ENCODE data around the gene NTSR1.

NTSR1 gene

DNA sequence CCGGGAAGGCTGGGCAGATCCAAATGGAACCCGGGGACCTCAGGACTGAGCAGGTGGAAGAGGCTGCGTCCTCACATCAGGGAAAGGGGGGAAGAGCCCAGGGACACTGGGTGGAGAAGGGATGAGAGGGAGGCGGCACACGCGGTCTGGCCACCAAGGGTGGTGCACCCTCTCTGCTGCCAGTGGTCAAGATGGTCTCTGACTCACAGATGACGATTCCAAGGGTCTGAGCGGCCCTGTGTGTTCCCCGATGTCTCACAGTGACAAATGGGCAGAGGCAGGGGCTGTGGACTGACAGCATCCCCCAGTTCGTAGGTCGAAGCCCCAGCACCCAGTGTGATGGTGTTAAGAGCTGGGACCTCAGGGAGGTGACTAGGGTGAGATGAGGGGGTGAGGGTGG is 34.3 kb upstream of the NTSR1 start:
- Histone ChIP-seq H3K4me3 (ENCODE audit: control insufficient read depth in 1 of 7, extremely low read depth in 1 of 7, insufficient read depth in 4 of 7, low read depth in 2 of 7, low read length in 6 of 7) (no peak overlapping the region), H3K27me3 (replicated peaks in 2 of 5; ENCODE audit: control insufficient read depth in 4 of 5, insufficient read depth in 5 of 5, low read length in 4 of 5) (no peaks in the 10 kb centered on the region), H3K9me3 (ENCODE audit: control extremely low read depth in 1 of 5, control insufficient read depth in 4 of 5, insufficient read depth in 2 of 5, low read depth in 1 of 5, low read length in 4 of 5) (no peaks in the 10 kb centered on the region), H3K4me1 (ENCODE audit: control extremely low read depth in 1 of 4, control insufficient read depth in 4 of 4, insufficient read depth in 4 of 4, low read length in 3 of 4) (peaks cover 0 to 32% (median 12%) of the 10 kb centered on the region in 4 experiments), H3K36me3 (ENCODE audit: control insufficient read depth in 4 of 4, insufficient read depth in 4 of 4, low read length in 3 of 4) (peaks cover 0 to 36% (median 12%) of the 10 kb centered on the region in 4 experiments), H3K27ac (ENCODE audit: insufficient read depth in 1 of 2, low read depth in 1 of 2, low read length in 2 of 2, poor library complexity in 1 of 2, severe bottlenecking in 2 of 2) (no peak overlapping the region)
- WGBS (ENCODE audit: insufficient coverage), result 97% methylated on average over 11 of the region's 11 CpGs
- POLR2A ChIA-PET, result no interaction called here
- DNase-seq, result no peak
- CTCF ChIA-PET, result interaction anchor here (0.7 to 1.2 kb wide), 2 partner anchors 12 to 14 kb away, joined by 3 to 4 read pairs; no protein-coding TSS in a partner anchor

DNA sequence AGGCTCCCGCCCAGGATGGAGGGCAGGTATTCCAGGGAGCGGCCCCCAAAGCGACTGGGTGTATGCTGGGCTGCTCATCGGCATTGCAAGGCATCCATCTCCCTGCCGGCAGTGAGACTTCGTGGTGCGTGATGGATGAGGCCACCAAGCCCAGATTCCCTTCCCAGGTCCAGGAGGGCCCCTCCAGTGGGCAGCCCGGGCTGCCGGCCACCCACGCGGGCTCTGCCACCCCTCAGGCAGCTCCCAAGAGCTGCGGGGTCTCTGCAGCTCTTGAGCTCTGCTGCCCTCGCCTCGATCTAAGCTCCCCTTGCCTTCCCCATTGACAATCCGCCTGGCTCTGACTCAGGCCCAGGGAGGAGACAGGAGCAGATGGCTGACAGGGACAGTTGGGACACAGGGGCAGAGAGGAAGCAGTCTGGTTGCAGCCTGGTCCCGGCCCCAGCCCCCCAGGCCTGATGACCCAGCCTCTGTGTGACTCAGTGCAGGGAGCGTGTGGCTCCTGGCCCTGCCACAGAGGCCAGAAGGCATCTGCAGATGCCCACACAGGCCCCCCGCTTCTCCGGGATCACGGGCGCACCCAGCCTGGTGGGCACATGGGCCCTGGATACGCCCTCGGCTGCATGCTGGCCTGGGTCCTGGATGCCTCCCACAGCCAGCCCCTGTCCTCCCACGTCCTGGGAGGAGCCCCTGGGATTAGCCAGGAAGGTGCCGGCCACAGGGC is 33.3 kb upstream of the NTSR1 start:
- Histone ChIP-seq H3K27me3 (replicated peaks in 2 of 5; ENCODE audit: control insufficient read depth in 4 of 5, insufficient read depth in 5 of 5, low read length in 4 of 5) (no peaks in the 10 kb centered on the region), H3K4me3 (ENCODE audit: control insufficient read depth in 1 of 7, extremely low read depth in 1 of 7, insufficient read depth in 4 of 7, low read depth in 2 of 7, low read length in 6 of 7) (no peak overlapping the region), H3K9me3 (ENCODE audit: control extremely low read depth in 1 of 5, control insufficient read depth in 4 of 5, insufficient read depth in 2 of 5, low read depth in 1 of 5, low read length in 4 of 5) (peaks cover 0 to 6% (median 5%) of the 10 kb centered on the region in 5 experiments), H3K27ac (ENCODE audit: insufficient read depth in 1 of 2, low read depth in 1 of 2, low read length in 2 of 2, poor library complexity in 1 of 2, severe bottlenecking in 2 of 2) (no peak overlapping the region), H3K36me3 (ENCODE audit: control insufficient read depth in 4 of 4, insufficient read depth in 4 of 4, low read length in 3 of 4) (peaks cover 0 to 26% (median 6%) of the 10 kb centered on the region in 4 experiments), H3K4me1 (ENCODE audit: control extremely low read depth in 1 of 4, control insufficient read depth in 4 of 4, insufficient read depth in 4 of 4, low read length in 3 of 4) (peaks cover 0 to 32% (median 12%) of the 10 kb centered on the region in 4 experiments)
- DNase-seq, result peak in 2 of 3 donors; percentile 37 to 39
- ChIA-PET CTCF (interaction anchor here (1.2 kb wide), 1 partner anchor 13 kb away, joined by 4 read pairs; no protein-coding TSS in a partner anchor), POLR2A (no interaction called here)
- WGBS (ENCODE audit: insufficient coverage), result 99% methylated on average over 17 of the region's 25 CpGs

DNA sequence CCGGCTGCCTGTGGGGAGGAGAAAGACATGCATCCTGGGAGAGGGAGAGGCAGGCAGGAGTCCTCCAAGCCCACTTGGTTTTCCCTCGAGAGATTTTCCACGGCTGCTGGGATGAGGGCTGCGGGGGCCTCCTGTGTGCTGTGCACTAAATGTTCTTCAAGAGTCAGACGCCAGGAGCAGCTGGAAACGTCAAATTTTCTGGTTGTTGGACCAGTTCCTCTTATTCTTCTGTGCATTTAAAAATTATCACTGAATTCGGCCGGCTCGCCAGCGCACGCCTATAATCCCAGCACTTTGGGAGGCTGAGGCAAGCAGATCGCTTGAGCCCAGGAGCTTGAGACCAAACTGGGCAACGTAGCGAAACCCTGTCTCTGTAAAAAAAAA is 32.8 kb upstream of the NTSR1 start:
- H3K36me3 ChIP-seq (ENCODE audit: control insufficient read depth in 4 of 4, insufficient read depth in 4 of 4, low read length in 3 of 4), result peaks cover 0 to 21% (median 4%) of the 10 kb centered on the region in 4 experiments
- H3K9me3 ChIP-seq (ENCODE audit: control extremely low read depth in 1 of 5, control insufficient read depth in 4 of 5, insufficient read depth in 2 of 5, low read depth in 1 of 5, low read length in 4 of 5), result peaks cover 0 to 7% (median 5%) of the 10 kb centered on the region in 5 experiments
- H3K27me3 ChIP-seq (replicated peaks in 2 of 5; ENCODE audit: control insufficient read depth in 4 of 5, insufficient read depth in 5 of 5, low read length in 4 of 5), result no peaks in the 10 kb centered on the region
- WGBS (ENCODE audit: insufficient coverage), result 89% methylated on average over 13 of the region's 14 CpGs
- H3K4me1 ChIP-seq (ENCODE audit: control extremely low read depth in 1 of 4, control insufficient read depth in 4 of 4, insufficient read depth in 4 of 4, low read length in 3 of 4), result peaks cover 0 to 32% (median 12%) of the 10 kb centered on the region in 4 experiments
- no peak for DNase-seq
- H3K27ac ChIP-seq (ENCODE audit: insufficient read depth in 1 of 2, low read depth in 1 of 2, low read length in 2 of 2, poor library complexity in 1 of 2, severe bottlenecking in 2 of 2), result no peak overlapping the region
- H3K4me3 ChIP-seq (ENCODE audit: control insufficient read depth in 1 of 7, extremely low read depth in 1 of 7, insufficient read depth in 4 of 7, low read depth in 2 of 7, low read length in 6 of 7), result no peak overlapping the region
- CTCF ChIA-PET, result no interaction called here
- POLR2A ChIA-PET, result no interaction called here

DNA sequence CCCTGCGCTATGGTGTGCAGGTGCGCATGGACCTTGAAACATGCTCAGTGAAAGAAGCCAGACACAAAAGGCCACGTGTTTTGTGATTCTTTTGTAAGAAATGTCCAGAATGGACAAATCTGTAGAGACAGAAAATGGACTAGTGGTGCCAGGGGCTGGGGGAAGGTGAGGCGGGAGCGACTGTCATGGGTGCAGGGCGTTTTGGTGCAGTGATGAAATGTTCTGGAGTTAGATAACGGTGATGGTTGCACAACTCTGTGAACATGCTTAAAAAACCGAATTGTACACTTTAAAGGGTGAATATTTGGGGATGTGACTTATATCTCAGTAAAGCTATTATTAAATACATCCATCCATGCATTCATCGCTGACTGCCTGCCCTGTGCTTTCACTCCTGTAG is 31.7 kb upstream of the NTSR1 start:
- Histone ChIP-seq H3K27ac (ENCODE audit: insufficient read depth in 1 of 2, low read depth in 1 of 2, low read length in 2 of 2, poor library complexity in 1 of 2, severe bottlenecking in 2 of 2) (no peak overlapping the region), H3K36me3 (ENCODE audit: control insufficient read depth in 4 of 4, insufficient read depth in 4 of 4, low read length in 3 of 4) (peaks cover 0 to 9% (median 2%) of the 10 kb centered on the region in 4 experiments), H3K9me3 (ENCODE audit: control extremely low read depth in 1 of 5, control insufficient read depth in 4 of 5, insufficient read depth in 2 of 5, low read depth in 1 of 5, low read length in 4 of 5) (peaks cover 0 to 7% (median 5%) of the 10 kb centered on the region in 5 experiments), H3K4me3 (ENCODE audit: control insufficient read depth in 1 of 7, extremely low read depth in 1 of 7, insufficient read depth in 4 of 7, low read depth in 2 of 7, low read length in 6 of 7) (no peak overlapping the region), H3K27me3 (replicated peaks in 2 of 5; ENCODE audit: control insufficient read depth in 4 of 5, insufficient read depth in 5 of 5, low read length in 4 of 5) (no peaks in the 10 kb centered on the region), H3K4me1 (ENCODE audit: control extremely low read depth in 1 of 4, control insufficient read depth in 4 of 4, insufficient read depth in 4 of 4, low read length in 3 of 4) (peaks cover 0 to 32% (median 12%) of the 10 kb centered on the region in 4 experiments)
- ChIA-PET POLR2A (no interaction called here), CTCF (interaction anchor here (1.3 to 2.2 kb wide), 2 partner anchors 7 to 12 kb away, joined by 4 to 6 read pairs; no protein-coding TSS in a partner anchor)
- 90% methylated on average over 4 of the region's 9 CpGs for WGBS (ENCODE audit: insufficient coverage)
- no peak for DNase-seq

DNA sequence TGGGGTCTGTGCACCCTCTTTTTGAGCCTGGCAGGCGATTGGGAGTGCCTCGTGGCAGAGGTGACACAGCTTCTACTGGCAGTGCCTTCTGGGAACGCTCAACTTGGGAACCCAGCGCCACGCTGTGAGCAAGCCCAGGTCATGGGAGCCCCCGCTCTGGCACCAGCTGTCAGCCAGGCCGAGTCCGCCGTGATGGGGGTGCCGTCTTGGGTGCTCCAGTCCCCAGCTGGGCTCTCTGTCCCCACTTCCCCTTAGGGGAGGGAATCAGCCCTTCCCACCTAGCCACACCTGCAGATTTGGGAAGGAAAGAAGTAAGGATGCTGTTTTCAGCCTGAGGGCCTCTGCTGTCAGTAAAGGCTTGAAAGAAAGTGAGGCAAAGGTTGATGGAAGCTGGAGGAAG is 31.0 kb upstream of the NTSR1 start:
- CTCF ChIA-PET, result interaction anchor here (1.3 to 2.2 kb wide), 2 partner anchors 8 to 13 kb away, joined by 4 to 6 read pairs; no protein-coding TSS in a partner anchor
- Histone ChIP-seq H3K4me1 (ENCODE audit: control extremely low read depth in 1 of 4, control insufficient read depth in 4 of 4, insufficient read depth in 4 of 4, low read length in 3 of 4) (peaks cover 0 to 32% (median 12%) of the 10 kb centered on the region in 4 experiments), H3K4me3 (ENCODE audit: control insufficient read depth in 1 of 7, extremely low read depth in 1 of 7, insufficient read depth in 4 of 7, low read depth in 2 of 7, low read length in 6 of 7) (no peak overlapping the region), H3K36me3 (ENCODE audit: control insufficient read depth in 4 of 4, insufficient read depth in 4 of 4, low read length in 3 of 4) (peaks cover 0 to 2% (median 0%) of the 10 kb centered on the region in 4 experiments), H3K27ac (ENCODE audit: insufficient read depth in 1 of 2, low read depth in 1 of 2, low read length in 2 of 2, poor library complexity in 1 of 2, severe bottlenecking in 2 of 2) (no peak overlapping the region), H3K27me3 (replicated peaks in 2 of 5; ENCODE audit: control insufficient read depth in 4 of 5, insufficient read depth in 5 of 5, low read length in 4 of 5) (no peaks in the 10 kb centered on the region), H3K9me3 (ENCODE audit: control extremely low read depth in 1 of 5, control insufficient read depth in 4 of 5, insufficient read depth in 2 of 5, low read depth in 1 of 5, low read length in 4 of 5) (peaks cover 0 to 7% (median 5%) of the 10 kb centered on the region in 5 experiments)
- DNase-seq, result no peak
- WGBS (ENCODE audit: insufficient coverage), result 74% methylated on average over 9 of the region's 10 CpGs
- POLR2A ChIA-PET, result no interaction called here

DNA sequence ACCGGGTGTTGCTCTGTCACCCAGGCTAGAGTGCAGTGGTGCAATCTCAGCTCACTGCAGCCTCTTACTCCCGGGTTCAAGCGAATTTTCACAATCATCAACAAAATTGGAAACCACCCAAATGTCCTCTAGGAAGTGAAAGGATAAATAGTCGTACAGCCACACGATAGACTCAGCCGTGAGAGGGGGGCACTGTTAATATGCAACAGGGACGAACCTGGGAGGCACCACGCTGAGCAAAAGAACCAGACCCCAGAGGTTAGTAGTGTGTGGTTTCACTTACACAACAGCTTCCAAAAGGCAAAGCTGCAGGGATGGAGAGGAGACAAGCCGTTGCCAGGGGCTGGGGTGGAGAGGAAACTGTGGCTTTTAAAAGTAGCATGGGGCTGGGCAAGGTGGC is 30.1 kb upstream of the NTSR1 start:
- H3K27ac ChIP-seq (ENCODE audit: insufficient read depth in 1 of 2, low read depth in 1 of 2, low read length in 2 of 2, poor library complexity in 1 of 2, severe bottlenecking in 2 of 2), result no peak overlapping the region
- peak overlapping the region in 1 of 7 experiments; percentile 10 for H3K4me3 ChIP-seq (ENCODE audit: control insufficient read depth in 1 of 7, extremely low read depth in 1 of 7, insufficient read depth in 4 of 7, low read depth in 2 of 7, low read length in 6 of 7)
- H3K36me3 ChIP-seq (ENCODE audit: control insufficient read depth in 4 of 4, insufficient read depth in 4 of 4, low read length in 3 of 4), result no peaks in the 10 kb centered on the region
- peak in 2 of 3 donors; percentile 49 to 56 for DNase-seq
- no peaks in the 10 kb centered on the region for H3K27me3 ChIP-seq (replicated peaks in 2 of 5; ENCODE audit: control insufficient read depth in 4 of 5, insufficient read depth in 5 of 5, low read length in 4 of 5)
- CTCF ChIA-PET, result interaction anchor here (1.0 to 2.2 kb wide), 3 partner anchors 8 to 23 kb away, joined by 3 to 6 read pairs (median 4); no protein-coding TSS in a partner anchor
- WGBS (ENCODE audit: insufficient coverage), result 16% methylated on average over 5 of the region's 9 CpGs
- POLR2A ChIA-PET, result no interaction called here
- peaks cover 0 to 7% (median 5%) of the 10 kb centered on the region in 5 experiments for H3K9me3 ChIP-seq (ENCODE audit: control extremely low read depth in 1 of 5, control insufficient read depth in 4 of 5, insufficient read depth in 2 of 5, low read depth in 1 of 5, low read length in 4 of 5)
- H3K4me1 ChIP-seq (ENCODE audit: control extremely low read depth in 1 of 4, control insufficient read depth in 4 of 4, insufficient read depth in 4 of 4, low read length in 3 of 4), result peaks cover 0 to 32% (median 12%) of the 10 kb centered on the region in 4 experiments

Data from common myeloid progenitor, CD34-positive (primary cell).